Stimulated activated CD8-positive, alpha-beta memory T cell treated with anti-CD3 and anti-CD28 coated beads, Interleukin-4, amount 100 ng/mL, for 4 hours (primary cell): ENCODE data around the gene DPH1.
"Not testable (repeated sequence)": the region's sequence is repeated elsewhere in the genome, so short reads cannot be mapped to it uniquely, and the experiment has no call there.

ENCODE experiments used
- DNase-seq, 2 donors: peaks; one replicate each; pipeline ENCODE4 v3.0.0-alpha.2; 2020; ENCODE audit warnings: low read depth in 2 of 2, low spot score in 1 of 2

DPH1 gene

DNA sequence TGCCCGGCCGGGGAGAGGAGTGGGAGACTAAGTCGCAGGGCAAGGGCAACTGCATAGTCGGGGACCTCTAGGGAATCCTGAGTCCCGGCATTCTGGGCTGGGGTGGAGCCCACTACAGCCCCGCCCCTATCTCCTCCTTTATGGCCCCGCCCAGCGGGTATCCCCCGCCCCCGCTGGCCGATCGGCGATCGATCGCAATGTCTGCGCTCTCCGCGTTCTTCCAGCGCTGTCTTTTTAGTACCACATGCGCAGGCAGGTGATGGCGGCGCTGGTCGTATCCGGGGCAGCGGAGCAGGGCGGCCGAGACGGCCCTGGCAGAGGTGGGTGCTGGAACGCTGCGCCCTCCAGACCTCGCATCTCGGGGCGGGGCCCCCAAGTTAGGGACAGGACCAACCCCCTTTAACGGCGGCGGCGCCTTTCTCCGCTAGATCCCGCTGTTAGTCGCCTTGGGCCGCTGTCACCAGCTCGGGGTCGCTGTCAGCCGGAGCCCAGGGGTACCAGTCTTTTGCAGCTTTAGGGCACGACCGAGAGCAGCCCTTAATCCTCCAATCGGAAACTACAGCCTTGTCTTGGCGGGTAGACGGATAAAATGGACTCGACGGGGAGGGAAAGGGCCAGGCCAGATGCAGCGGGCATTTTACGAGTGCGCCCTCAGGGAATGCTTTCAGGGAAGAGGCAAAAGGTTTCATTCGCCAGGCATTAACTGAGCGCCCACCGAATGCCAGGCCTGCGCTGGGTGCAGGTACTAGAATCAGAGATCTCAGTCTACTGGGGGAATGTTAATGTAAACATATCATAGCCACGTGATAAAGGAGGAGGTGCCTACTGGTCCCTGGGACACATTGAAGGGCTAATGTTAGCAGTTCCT is at the start of gene DPH1:
TSS of gene DPH1 (plus strand) at position 243 of the 868 bp plus-strand sequence. CDS start at position 260, 17 bp downstream.
- peak; percentile 71 to 74 for DNase-seq

DNA sequence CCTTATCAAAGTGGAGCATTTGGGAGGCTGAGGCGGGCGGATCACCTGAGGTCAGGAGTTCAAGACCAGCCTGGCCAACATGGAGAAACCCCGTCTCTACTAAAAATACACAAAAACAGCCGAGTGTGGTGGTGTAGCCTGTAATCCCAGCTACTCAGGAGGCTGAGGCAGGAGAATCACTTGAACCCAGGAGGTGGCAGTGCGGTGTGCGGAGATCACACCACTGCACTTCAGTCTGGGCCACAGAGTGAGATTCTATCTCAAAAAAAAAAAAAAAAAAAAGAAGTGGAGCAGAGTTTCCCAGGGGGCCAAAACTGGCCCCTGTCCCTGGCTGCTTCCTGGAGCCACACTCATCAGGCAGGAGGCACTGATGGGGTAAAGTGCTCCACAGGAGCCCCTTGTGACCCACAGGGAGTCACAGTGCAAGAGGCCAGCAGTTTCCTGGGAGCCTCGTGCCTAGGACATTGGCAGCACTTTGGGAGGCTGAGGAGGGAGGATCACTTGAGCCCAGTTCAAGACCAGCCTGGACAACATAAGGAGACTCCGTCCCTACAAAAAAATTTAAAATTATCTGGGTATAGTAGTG is 49.2 kb upstream of the DPH1 start:
- DNase-seq, result no peak

- not testable (repeated sequence) for DNase-seq
Observed at GRCh38 chr17:1982793-1983366, 47.1 kb upstream of the DPH1 start.

- DNase-seq, result no peak
Observed at GRCh38 chr17:1985093-1985492, 44.9 kb upstream of the DPH1 start.

GRCh38 chr17:1985686-1986085 is 44.3 kb upstream of the DPH1 start:
- DNase-seq, result no peak

- no peak for DNase-seq
Observed at GRCh38 chr17:1986783-1987451, 43.0 kb upstream of the DPH1 start.

DNA sequence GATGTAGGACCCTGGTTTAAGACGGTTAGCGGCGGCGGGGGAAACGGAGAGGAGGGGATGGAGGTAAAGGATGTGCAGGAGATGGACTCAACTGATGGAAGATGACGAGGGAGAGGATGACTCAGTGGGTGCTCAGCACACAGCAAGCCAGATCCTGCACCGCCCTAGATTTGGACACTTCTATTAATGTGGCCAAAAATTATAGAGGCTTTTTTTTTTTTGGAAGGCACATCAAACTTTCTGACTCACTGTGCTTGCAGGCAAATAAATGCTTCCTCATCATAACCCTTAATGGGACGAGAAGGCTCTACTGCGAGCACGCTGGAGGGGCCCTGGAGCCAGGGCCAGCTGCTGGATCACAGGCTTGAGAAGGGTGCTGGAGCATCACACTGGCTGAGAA is 40.8 kb upstream of the DPH1 start:
- no peak for DNase-seq

DNA sequence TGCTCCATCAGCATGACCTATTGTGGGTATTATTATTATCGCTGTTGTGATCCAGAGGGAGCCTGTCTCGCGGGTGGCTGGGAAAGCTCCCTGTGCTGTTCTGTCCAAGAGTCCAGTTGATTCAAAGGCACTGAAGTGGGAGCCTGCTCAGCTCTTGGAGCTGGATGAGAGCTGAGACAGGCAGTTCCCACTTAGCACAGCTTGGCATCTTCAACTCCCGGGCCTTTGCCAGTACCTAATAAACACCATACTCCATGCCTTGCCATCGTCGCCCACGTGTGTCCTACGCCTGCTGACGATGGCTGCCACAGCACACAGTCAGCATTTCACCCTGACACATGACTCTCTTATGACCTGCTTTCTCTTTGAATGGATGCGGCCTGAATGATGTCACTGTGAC is 37.4 kb upstream of the DPH1 start:
- no peak for DNase-seq

- no peak for DNase-seq
Observed at GRCh38 chr17:1994707-1995106, 35.2 kb upstream of the DPH1 start.

DNA sequence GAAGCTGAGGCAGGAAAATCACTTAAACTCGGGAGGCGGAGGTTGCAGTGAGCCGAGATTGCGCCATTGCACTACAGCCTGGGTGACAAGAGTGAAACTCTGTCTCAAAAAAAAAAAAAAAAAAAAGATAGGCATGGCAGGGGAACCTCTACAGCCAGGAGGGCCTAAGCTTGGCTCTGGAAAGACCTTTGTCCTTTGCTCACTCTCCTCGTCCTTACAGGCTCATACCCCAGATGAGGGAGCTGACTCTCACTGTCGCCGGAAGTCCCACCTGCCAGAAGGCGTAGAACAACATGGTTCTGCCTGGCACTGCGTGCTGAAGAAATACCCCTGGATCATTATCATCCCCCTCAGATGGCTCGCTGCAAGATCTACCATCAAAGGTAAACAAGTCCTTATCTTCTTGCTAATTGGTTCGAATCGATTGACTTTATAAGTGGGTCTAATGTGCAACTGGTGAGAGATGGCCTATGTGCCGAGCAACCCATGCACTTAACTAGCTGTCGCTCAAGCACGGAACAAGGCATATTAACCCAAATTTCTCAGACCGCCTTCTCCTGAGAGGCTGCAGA is 34.5 kb upstream of the DPH1 start:
- no peak for DNase-seq

DNA sequence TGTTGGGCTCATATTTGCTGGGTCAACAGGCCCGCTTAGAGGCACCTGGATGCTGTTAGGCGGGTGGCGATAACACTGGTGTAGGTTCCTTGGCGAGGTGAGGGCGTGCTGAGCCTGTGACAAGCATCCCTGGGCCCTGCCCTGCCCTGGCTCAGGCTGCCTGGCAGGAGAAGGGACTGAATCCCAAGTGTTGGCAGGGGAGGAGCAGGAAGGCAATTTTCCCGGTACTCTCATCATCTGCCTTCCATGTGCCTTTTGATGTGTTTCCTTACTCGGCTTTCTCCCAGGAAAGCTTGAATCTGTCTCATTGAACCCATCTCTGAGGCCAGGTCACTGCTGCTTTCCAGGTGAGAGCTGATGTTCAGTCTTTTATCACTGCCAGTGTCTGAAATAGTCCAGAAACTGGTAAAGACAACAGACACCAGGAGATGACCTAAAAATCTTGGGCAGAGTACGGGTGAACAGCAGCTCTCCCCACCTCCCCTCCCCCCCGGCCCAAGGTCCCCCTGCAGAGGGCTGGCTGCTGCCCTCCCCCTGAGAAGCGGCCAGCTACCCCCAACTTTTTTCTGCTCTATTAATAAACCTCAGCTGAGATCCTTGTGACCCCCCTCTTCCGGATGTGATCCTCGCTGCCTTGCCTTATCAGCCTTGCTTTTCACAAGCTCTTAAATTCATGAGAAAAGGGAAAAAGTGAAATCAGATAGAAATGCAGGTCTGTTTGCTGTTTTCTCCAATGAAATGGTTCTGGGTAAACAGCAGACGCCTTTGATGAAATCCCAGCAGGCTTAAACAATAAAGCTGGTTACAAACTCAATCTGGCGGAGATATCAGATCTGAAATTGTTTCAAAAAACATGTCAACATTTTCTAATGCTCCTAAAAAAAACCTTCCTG is 33.8 kb upstream of the DPH1 start:
- DNase-seq, result no peak

DNA sequence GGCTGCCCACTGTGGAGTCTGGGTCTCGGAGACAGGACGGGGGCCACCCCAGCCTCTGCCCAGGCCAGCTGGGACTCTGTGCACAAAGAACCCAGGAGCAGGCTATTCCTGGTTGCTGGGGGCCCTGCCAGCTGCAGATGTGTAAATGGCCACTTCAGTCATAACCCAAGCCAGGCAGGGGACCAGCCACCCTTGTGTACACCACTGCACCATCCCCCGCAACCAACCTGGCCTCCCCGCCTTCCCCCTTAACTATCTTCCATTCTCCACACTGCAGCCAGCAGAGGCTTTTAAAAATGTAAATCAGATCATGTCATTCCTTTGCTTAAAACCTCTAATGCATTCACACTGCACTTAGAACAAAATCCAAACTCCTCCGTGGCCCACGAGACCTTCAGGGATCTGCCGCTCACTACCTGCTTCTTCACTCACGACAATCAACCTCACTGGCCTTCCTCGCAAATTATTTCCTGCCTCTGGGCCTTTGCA is 33.1 kb upstream of the DPH1 start:
- DNase-seq, result no peak

DNA sequence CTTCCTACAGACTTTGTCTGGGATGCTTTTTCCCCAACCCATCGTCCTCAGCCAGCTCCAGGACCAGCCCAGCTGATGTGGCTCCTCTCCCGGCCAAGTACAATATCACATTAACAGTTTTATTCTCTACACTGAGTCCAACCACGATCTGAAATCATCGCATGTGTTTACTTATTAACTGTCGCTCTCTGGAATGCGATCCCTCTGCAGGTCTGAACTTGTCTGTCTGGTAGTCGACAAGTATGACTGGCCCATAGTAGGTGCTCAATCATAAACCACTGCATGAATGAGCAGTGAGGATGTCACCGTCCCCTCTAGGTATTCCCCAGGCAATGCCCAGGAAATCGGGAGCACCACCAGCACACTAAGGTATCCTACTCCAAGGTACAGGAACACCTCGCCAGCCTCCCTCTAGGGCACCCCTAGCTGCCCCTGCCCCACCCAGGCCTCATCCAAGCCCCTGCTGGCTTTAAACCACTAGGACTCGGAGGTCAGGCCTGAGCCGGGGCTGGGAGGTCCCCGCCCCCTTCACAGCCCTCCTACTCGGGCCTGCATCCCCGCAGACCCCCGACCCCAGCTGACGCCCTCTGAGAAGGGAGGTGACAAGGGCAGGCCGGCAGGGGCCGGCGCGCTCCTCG is 32.5 kb upstream of the DPH1 start:
- no peak for DNase-seq

DNA sequence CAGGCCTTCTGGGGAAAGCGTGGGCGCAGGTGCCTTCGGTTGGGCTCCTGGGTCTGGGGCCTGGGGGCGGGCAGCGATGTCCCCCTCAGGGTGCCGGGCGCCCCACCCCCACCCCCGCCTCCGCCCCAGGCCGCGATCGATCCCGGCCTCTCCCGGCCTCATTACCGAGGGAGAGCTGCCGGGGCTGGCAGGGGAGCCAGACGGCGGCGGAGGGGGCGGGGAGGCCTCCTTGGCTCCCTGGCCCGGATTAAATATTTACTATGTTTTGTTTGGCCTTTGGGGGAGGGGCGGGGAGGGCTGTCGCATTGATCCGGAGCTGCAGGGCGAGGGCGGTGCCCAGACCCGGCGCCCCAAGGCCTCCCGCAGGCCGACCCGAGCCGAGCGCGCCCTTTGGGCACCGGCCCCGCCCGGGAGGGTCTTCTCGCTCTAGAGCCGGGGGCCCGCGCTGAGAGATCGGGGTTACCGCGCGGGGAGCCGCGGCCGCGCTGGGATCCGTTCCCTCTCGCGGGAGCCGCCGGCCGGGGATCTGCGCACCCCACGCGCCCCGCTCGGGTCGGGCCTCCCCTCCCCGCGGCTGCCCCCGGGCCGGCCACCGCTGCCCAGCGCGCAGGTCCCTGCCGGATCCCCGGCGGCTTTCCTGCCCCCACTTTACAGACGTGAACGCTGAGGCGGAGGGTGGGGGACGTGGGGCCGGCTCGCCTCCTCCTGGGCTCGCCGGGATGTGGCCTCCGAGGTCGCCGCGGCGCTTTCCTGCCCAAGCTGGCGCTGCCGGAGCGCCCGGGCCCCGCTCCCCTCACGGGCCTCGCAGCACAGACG is 31.8 kb upstream of the DPH1 start:
- no peak for DNase-seq

DNA sequence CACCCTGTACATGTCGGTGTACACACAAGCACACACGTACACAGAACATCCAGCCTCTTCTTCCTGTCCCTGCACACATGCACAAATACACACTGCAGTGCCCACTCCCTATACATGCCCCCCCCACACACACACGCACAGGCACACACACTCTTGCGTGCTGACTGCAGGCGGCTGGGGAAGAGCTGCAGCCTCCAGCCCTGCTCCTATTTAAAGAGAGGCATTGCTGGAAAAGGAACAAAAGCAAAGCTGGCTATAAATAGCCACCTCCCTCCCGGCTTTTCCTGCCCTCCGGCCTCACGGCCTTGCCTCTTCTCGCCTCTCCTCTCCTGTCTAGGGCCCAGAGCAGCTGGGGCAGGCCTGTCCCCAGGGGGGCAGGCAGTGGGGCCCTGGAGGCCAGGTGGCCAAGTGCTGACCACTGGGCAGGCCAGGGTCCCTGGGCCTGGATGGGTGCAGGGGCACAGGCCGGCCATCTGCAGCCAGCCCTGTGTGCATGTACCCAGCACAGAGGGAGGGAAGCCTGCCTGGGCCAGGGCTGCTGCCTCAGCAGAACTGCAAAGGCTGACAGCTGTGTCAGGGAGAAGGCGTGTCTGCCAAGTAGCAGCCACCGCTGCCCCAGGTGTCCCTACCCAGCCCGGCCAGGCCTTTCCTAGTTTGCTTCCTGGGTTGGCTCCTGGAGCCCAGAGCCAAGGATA is 30.2 kb upstream of the DPH1 start:
- DNase-seq, result no peak

DNA sequence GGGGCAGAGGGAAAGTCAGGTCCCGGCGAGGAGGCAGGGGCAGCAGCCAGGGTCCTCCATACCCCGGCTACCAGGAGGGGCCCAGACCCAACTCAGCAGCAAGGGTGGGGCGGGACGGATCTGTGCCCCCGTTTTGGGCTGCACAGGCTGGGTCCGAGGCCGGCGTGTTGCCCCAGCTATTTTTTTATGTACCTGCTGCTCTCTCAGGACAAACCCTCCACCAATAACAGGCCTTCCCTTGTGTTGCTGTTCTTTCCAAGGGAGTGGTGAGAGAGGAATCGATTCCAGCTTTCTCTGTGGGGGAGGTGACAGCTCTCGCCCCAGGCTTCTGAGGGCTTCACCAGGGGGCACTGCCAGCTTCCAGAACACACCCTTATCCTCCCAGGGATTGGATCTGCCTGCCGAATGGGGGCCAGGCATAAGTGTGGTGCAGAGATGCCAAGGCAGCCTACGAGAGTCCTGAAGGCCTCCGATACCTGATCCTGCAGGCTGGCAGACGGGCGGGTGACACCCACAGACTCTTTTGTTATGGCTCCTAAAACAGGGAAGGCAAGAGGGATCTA is 27.1 kb upstream of the DPH1 start:
- no peak for DNase-seq

DNA sequence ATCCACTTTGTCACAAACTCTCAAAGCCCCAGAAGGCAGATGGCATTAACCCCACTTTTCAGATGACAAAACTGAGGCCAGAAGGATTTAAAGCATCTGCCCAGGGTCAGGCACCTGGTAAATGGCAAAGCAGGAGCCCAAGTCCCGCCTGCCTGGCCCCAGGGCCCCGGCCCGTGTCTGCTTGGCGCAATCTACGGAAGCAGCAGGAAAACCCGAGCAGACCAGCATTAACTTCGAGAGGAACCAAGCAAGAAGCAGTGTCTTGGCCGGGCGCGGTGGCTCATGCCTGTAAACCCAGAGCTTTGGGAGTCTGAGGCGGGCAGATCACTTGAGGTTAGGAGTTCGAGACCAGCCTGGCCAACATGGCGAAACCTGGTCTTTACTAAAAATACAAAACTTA is 26.4 kb upstream of the DPH1 start:
- no peak for DNase-seq

DNA sequence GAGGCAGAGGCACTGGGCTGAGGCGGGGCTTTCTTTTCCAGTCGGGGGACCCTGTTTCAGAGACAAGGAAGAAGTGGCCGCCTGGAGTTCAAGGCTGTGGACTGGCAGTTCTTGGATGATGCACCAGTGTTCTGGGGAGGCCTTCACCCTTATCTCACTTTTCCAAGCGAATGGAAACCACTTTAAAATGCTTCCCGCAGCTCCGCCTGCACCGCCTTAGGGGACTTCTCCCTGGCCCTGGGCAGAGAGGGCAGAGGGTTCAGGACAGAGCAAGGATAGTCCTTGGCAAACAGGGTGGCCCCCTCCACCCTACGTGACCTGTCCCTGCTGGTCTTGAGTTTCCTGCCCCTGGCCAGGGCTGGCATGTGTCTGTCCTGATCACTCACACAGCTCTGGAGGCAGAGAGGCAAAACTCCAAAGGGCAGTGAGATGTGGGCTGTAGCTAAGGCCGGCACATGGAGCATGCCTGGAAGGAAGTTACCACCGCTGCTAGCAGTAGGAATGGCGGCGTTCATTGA is 25.5 kb upstream of the DPH1 start:
- DNase-seq, result no peak
